CD14-positive monocyte (primary cell): ENCODE data around the gene RWDD4. TPM values are rescaled to one million over a fixed set of nuclear protein-coding genes. Genes with fewer than 3 reads are reported as not detected.

Source experiments
- DNase-seq, 3 donors: peaks; one replicate each; pipeline ENCODE4 v3.0.0-alpha.2; 2011 to 2022
- H2AFZ ChIP-seq: 2 replicates; pipeline ENCODE4 v1.6.0; 2012; ENCODE audit warnings: mild to moderate bottlenecking, low read depth, low read length, inconsistent platforms; ENCODE audit not compliant: insufficient read depth, poor library complexity, severe bottlenecking
- H3K27ac ChIP-seq, 2 donors: 1 replicate in 1 of 2; 2 replicates in 1 of 2; pipeline ENCODE4 v1.5.1; 2012 to 2013; ENCODE audit warnings: low read length in 2 of 2, control low read depth in 1 of 2, inconsistent platforms in 1 of 2, low read depth in 1 of 2, mild to moderate bottlenecking in 1 of 2
- H3K27me3 ChIP-seq, 2 donors: one replicate each; pipeline versions ENCODE4 v1.6.0 to v1.6.1; 2011 to 2013; ENCODE audit warnings: low read length in 2 of 2; ENCODE audit not compliant: control insufficient read depth in 2 of 2, insufficient read depth in 2 of 2
- H3K36me3 ChIP-seq, 2 donors: replicated peaks in 1 of 2; 1 replicate in 1 of 2; 2 replicates in 1 of 2; pipeline versions ENCODE4 v1.5.1 to v1.6.1; 2012 to 2013; ENCODE audit warnings: low read length in 2 of 2, control low read depth in 1 of 2, inconsistent platforms in 1 of 2, mild to moderate bottlenecking in 1 of 2; ENCODE audit not compliant: insufficient read depth in 2 of 2, control insufficient read depth in 1 of 2
- H3K4me1 ChIP-seq, 2 donors: 1 replicate in 1 of 2; 2 replicates in 1 of 2; pipeline versions ENCODE4 v1.5.1 to v1.6.1; 2012 to 2013; ENCODE audit warnings: low read length in 2 of 2, control low read depth in 1 of 2, inconsistent platforms in 1 of 2, mild to moderate bottlenecking in 1 of 2, moderate library complexity in 1 of 2; ENCODE audit not compliant: insufficient read depth in 2 of 2, control insufficient read depth in 1 of 2
- H3K4me2 ChIP-seq: replicated peaks from 2 replicates; pipeline ENCODE3; 2012; ENCODE audit warnings: low read length, moderate library complexity, mild to moderate bottlenecking; ENCODE audit not compliant: poor library complexity, severe bottlenecking; ENCODE audit errors: extremely low read depth
- H3K4me3 ChIP-seq, 3 experiments: fragments of 200-600 bp in 1 of 3; sonication (generic) in 1 of 3; replicated peaks in 1 of 3; 1 replicate in 2 of 3; 2 replicates in 1 of 3; pipeline ENCODE4 v1.5.1; 2011 to 2013; ENCODE audit warnings: low read length in 3 of 3, mild to moderate bottlenecking in 3 of 3, control low read depth in 2 of 3, low read depth in 2 of 3, inconsistent platforms in 1 of 3, moderate library complexity in 1 of 3
- H3K79me2 ChIP-seq: 2 replicates; pipeline ENCODE4 v1.6.0; 2012; ENCODE audit warnings: mild to moderate bottlenecking, control low read depth, inconsistent platforms, low read length, moderate library complexity; ENCODE audit not compliant: insufficient read depth
- H3K9ac ChIP-seq: 2 replicates; pipeline ENCODE4 v1.6.0; 2017; ENCODE audit warnings: low read length, mild to moderate bottlenecking; ENCODE audit not compliant: insufficient read depth, poor library complexity, severe bottlenecking
- H3K9me3 ChIP-seq, 2 donors: replicated peaks in 1 of 2; 1 replicate in 1 of 2; 2 replicates in 1 of 2; pipeline versions ENCODE4 v1.5.1 to v1.6.1; 2012 to 2013; ENCODE audit warnings: low read length in 2 of 2, control low read depth in 1 of 2; ENCODE audit not compliant: control insufficient read depth in 1 of 2, insufficient read depth in 1 of 2
- H4K20me1 ChIP-seq: 2 replicates; pipeline ENCODE4 v1.6.0; 2012; ENCODE audit warnings: mild to moderate bottlenecking, low read length, control low read depth, moderate library complexity; ENCODE audit not compliant: insufficient read depth
- H3K27ac Mint-ChIP-seq, 7 donors: one replicate each; pipeline ENCODE4 v1.8.0; 2020; ENCODE audit warnings: mild to moderate bottlenecking in 7 of 7, mixed read lengths in 7 of 7, moderate library complexity in 6 of 7, inconsistent platforms in 2 of 7
- H3K27me3 Mint-ChIP-seq, 3 donors: one replicate each; pipeline ENCODE4 v1.8.0; 2021 to 2022; ENCODE audit warnings: low read depth in 3 of 3, mild to moderate bottlenecking in 3 of 3, mixed read lengths in 3 of 3, moderate library complexity in 3 of 3, inconsistent platforms in 1 of 3
- H3K36me3 Mint-ChIP-seq, 2 donors: one replicate each; pipeline ENCODE4 v1.8.0; 2020; ENCODE audit warnings: mixed read lengths in 2 of 2, inconsistent platforms in 1 of 2, mild to moderate bottlenecking in 1 of 2
- H3K4me1 Mint-ChIP-seq: one replicate; pipeline ENCODE4 v1.8.0; 2020; ENCODE audit warnings: mild to moderate bottlenecking, mixed read lengths
- H3K4me3 Mint-ChIP-seq, 2 donors: one replicate each; pipeline ENCODE4 v1.8.0; 2020; ENCODE audit warnings: mild to moderate bottlenecking in 2 of 2, mixed read lengths in 2 of 2, moderate library complexity in 1 of 2
- H3K9me3 Mint-ChIP-seq, 7 donors: one replicate each; pipeline ENCODE4 v1.8.0; 2020 to 2022; ENCODE audit warnings: mixed read lengths in 7 of 7, mild to moderate bottlenecking in 6 of 7, moderate library complexity in 6 of 7, inconsistent platforms in 2 of 7
- WGBS: methylation state at CpG from one replicate; pipeline ENCODE4 v1.1.5; 2013; ENCODE audit warnings: missing lambda C conversion rate; ENCODE audit not compliant: insufficient coverage; 5-methylcytosine and 5-hydroxymethylcytosine counted together
- intact Hi-C, 2 donors: fragments of 100-400 bp; cut with micrococcal nuclease; formaldehyde crosslinking; loops; one replicate each; pipeline versions ENCODE4 v1.15.0 to v1.15.1; 2023
- polyA plus RNA-seq, 3 donors: library from polyadenylated mRNA; depleted of rRNA in 1 of 3; unstranded in 2 of 3; stranded (reverse) in 1 of 3; fragments of 300-500 nt in 2 of 3; fragments of >200 nt in 1 of 3; fragmentation: Illumina TruSeq in 2 of 3; gene quantifications; 1 replicate in 2 of 3; 2 replicates in 1 of 3; pipeline ENCODE4 v1.2.3, GENCODE V29; 2012 to 2021
- TF ChIP-seq, protein P1 (sequence below): fragments of 200-600 bp; IDR thresholded peaks from one replicate; pipeline ENCODE4 v1.8.0; 2022; ENCODE audit warnings: antibody characterized with exemption, mild to moderate bottlenecking

RWDD4 gene
- polyA plus RNA-seq, 3 donors: 4.4 to 21.2 (median 16.5) TPM

- Histone ChIP-seq H3K4me1 (no peaks in the 10 kb centered on the region), H2AFZ (no peak overlapping the region), H3K79me2 (no peaks in the 10 kb centered on the region), H3K4me3 (no peak overlapping the region), H3K27ac (no peak overlapping the region), H3K36me3 (no peaks in the 10 kb centered on the region), H3K4me2 (no peak overlapping the region), H3K27me3 (no peaks in the 10 kb centered on the region), H3K9me3 (no peaks in the 10 kb centered on the region), H3K9ac (no peak overlapping the region), H4K20me1 (no peaks in the 10 kb centered on the region)
- DNase-seq: no peak
- intact Hi-C loops: no loop called here
- H3K9me3 Mint-ChIP-seq: no peaks in the 10 kb centered on the region
- TF ChIP-seq, protein P1, sequence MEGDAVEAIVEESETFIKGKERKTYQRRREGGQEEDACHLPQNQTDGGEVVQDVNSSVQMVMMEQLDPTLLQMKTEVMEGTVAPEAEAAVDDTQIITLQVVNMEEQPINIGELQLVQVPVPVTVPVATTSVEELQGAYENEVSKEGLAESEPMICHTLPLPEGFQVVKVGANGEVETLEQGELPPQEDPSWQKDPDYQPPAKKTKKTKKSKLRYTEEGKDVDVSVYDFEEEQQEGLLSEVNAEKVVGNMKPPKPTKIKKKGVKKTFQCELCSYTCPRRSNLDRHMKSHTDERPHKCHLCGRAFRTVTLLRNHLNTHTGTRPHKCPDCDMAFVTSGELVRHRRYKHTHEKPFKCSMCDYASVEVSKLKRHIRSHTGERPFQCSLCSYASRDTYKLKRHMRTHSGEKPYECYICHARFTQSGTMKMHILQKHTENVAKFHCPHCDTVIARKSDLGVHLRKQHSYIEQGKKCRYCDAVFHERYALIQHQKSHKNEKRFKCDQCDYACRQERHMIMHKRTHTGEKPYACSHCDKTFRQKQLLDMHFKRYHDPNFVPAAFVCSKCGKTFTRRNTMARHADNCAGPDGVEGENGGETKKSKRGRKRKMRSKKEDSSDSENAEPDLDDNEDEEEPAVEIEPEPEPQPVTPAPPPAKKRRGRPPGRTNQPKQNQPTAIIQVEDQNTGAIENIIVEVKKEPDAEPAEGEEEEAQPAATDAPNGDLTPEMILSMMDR: no peak
- 93% methylated on average over 4 of the region's 7 CpGs for WGBS
- no peaks in the 10 kb centered on the region for H3K36me3 Mint-ChIP-seq
- no peaks in the 10 kb centered on the region for H3K4me1 Mint-ChIP-seq
- no peak overlapping the region for H3K4me3 Mint-ChIP-seq
- no peak overlapping the region for H3K27ac Mint-ChIP-seq
- peaks cover 2 to 4% (median 4%) of the 10 kb centered on the region in 3 donors for H3K27me3 Mint-ChIP-seq
Observed at GRCh38 chr4:183610613-183611012, 48.4 kb downstream of the RWDD4 start.

DNA sequence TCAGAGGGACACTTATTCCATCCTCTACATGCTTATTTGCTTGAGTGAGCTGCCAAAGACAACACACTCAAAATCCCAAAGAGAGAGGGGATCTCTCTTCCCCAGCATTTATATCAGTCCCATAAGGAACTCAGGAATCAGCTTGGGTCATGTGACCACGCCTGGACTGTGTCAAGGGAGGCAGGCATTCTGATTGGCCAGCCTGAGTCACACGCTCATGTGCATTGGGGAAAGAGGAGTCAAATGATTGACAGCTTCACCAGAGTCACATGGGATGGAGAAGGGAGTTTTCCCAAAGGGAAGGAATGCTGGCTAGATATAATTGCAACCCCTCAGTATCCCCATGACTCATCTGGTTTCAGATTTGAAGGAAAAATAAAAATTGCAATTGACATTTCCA, 49.0 kb downstream of the RWDD4 start:
- peak in 1 of 3 donors; percentile 7 for DNase-seq
- Mint-ChIP-seq H3K27me3 (peaks cover 0 to 4% (median 3%) of the 10 kb centered on the region in 3 donors), H3K9me3 (no peaks in the 10 kb centered on the region), H3K27ac (no peak overlapping the region), H3K36me3 (no peaks in the 10 kb centered on the region), H3K4me3 (no peak overlapping the region), H3K4me1 (no peaks in the 10 kb centered on the region)
- Histone ChIP-seq H3K4me3 (no peak overlapping the region), H3K36me3 (no peaks in the 10 kb centered on the region), H3K27me3 (no peaks in the 10 kb centered on the region), H3K9ac (no peak overlapping the region), H3K9me3 (no peaks in the 10 kb centered on the region), H3K79me2 (no peaks in the 10 kb centered on the region), H3K4me1 (no peaks in the 10 kb centered on the region), H3K4me2 (no peak overlapping the region), H2AFZ (peak overlapping the region; percentile 26), H3K27ac (no peak overlapping the region), H4K20me1 (no peaks in the 10 kb centered on the region)
- 87% methylated on average over 2 of the region's 2 CpGs for WGBS
- intact Hi-C loops: no loop called here
- TF ChIP-seq, protein P1: no peak
